ENCODE measurements around the gene RCAN3.

The RCAN3 gene

DNA sequence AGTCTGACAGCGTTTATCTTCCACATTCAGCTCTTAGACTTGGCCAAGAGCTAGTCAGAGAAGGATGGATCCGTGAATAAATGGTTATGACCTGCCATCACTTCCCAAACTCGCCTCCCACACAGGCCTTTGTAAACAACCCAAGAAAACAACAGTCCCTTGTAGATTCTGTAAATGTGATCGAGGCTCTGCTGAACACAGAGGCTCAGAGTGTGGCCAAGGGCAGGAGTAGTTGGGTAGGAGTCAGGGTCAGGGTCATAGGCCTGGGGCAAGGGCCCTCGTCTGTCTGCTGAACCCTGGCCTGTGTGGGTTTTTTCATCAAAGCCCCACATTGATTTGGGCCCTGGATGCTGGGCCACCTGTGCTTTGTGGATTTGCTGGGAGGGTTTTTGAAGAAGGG lies 85.9 kb downstream of the RCAN3 start:
- no peak overlapping the region for H3K4me3 ChIP-seq (ENCODE audit: low read length)
- H3K4me1 ChIP-seq (ENCODE audit: control insufficient read depth, insufficient read depth, low read length) = no peaks in the 10 kb centered on the region
- peaks cover 32% of the 10 kb centered on the region for H3K27me3 ChIP-seq (replicated peaks; ENCODE audit: control insufficient read depth, insufficient read depth, low read length)
- no peak for DNase-seq (ENCODE audit: low read depth)
- H3K36me3 ChIP-seq (ENCODE audit: control insufficient read depth, insufficient read depth, low read length, severe bottlenecking) = no peaks in the 10 kb centered on the region
- H3K9ac ChIP-seq (ENCODE audit: low read length) = no peak overlapping the region
- H3K9me3 ChIP-seq (ENCODE audit: control insufficient read depth, low read length) = no peaks in the 10 kb centered on the region

- Histone ChIP-seq H3K4me1 (ENCODE audit: control insufficient read depth, insufficient read depth, low read length) (no peaks in the 10 kb centered on the region), H3K27me3 (replicated peaks; ENCODE audit: control insufficient read depth, insufficient read depth, low read length) (peaks cover 26% of the 10 kb centered on the region)
- no peak for DNase-seq (ENCODE audit: low read depth)
Observed at GRCh38 chr1:24589200-24589599, 86.6 kb downstream of the RCAN3 start.

More at GRCh38 chr1:24589200-24589599, 86.6 kb downstream of the RCAN3 start:
- no peaks in the 10 kb centered on the region for H3K9me3 ChIP-seq (ENCODE audit: control insufficient read depth, low read length)
- no peaks in the 10 kb centered on the region for H3K36me3 ChIP-seq (ENCODE audit: control insufficient read depth, insufficient read depth, low read length, severe bottlenecking)
- no peak overlapping the region for H3K9ac ChIP-seq (ENCODE audit: low read length)
- no peak overlapping the region for H3K4me3 ChIP-seq (ENCODE audit: low read length)
